ENCODE measurements around the gene CLIC1.

CLIC1 gene

DNA sequence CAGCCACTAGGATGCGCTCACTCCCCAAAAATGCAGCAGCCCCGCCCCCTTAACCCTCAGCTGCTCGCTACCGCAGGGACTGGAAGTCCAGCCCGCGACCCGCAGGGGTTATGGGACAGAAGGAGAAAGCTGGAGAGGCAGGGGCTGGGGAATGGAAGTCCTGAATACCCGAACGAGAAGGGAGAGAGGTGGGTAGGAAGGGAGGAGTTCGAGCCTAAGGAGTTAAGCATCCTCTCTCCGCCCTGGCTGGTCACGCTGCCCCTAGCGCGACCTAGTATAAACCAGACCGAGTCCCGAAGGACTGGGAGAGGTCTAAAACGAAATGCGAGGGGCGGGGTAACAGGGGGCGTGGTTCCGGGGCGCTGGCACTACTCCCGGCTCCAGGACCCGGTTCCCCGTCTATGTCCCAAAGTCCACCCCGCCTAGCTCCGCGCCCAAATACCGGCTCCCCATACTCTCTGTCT, 6.8 kb downstream of the CLIC1 start:
- no peak for TF ChIP-seq CTCF (IDR thresholded peaks at IDR 0.05; ENCODE audit: low read depth, low read length)
- H3K4me3 ChIP-seq (ENCODE audit: low read depth, low read length): peak overlapping the region; percentile 80

DNA sequence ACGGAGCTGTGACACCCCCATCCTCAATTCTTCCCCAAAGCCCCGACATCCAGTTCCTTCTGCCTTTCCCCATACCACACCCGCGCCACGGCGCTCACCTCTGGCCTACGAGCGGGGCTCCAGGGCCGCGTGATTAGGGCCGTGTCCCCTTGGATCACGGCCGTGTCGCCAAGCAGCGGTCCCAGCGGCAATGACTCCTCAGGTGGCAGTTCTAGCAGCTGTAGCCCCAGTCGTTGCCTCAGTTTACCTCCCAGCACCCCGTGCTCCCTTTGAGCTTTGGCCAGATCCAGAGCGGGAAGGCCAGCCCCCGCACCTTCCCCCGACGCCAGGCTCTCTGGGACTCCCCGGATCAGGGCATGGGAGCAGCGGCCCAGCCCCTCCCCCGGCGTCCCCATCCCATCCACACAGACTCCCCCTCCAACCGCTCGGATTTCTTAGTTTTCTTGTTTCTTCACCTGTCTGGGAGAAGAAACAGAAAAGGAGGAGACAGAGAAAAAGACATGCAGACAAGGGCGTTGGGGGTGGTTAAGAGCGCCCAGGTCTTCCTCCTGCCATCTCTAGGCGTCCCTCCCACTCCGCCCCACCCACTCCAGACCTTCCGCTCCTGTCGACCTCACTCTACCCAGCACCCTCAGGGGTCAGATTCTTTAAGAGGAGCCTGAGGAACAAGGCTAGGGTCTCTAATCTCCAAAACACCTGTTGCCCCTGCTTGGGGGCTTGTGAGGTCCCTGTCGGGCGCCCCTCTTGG, 7.4 kb downstream of the CLIC1 start, which contains the start of gene DDAH2:
DDAH2 (minus strand) TSS at position 533 of the 748 bp plus-strand sequence; CDS start at position 395, 138 bp downstream.
- H3K4me3 ChIP-seq (ENCODE audit: low read depth, low read length): peak within 1 kb of the TSS; percentile 80
- peak; percentile 71; the same call in 1 of the 2 replicates for TF ChIP-seq CTCF (IDR thresholded peaks at IDR 0.05; ENCODE audit: low read depth, low read length)

GRCh38 chr6:31727717-31728671, 8.3 kb downstream of the CLIC1 start:
- H3K4me3 ChIP-seq (ENCODE audit: low read depth, low read length): peak overlapping the region; percentile 80; the same call in 1 of the 2 replicates
- TF ChIP-seq CTCF (IDR thresholded peaks at IDR 0.05; ENCODE audit: low read depth, low read length): no peak

DNA sequence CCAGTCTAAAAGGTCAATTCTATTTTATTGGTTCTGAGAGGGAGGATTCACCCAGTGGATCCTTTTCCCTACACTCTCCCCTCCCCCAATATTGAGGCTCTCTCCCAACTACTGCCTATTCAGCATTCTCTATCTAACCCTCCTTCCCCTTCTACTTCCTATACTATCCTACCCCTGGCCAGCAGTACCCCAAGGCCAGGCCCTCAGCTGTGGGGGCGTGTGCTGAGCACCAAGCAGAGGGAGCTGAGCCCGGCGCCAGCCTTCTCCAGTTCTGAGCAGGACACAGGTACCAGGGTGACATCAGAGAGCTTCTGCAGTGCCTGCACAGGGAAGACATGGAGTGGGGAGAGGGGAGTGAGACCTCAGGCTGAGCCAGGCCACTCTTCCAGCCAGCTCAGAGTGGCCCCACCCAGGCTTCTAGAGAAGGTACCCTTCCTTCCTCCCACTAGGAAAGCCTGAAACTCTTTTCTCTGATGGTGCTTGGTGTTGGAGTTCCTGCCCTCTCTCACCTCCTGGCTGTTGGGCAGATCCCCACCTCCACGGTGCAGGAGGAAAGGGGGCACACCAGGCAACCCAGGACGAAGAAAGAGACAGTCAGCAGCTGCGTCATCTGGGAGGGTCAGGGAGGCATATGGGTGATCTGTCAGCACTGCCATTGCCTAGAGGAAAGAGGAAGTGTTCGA, 9.2 kb downstream of the CLIC1 start:
- H3K4me3 ChIP-seq (ENCODE audit: low read depth, low read length): no peak overlapping the region

DNA sequence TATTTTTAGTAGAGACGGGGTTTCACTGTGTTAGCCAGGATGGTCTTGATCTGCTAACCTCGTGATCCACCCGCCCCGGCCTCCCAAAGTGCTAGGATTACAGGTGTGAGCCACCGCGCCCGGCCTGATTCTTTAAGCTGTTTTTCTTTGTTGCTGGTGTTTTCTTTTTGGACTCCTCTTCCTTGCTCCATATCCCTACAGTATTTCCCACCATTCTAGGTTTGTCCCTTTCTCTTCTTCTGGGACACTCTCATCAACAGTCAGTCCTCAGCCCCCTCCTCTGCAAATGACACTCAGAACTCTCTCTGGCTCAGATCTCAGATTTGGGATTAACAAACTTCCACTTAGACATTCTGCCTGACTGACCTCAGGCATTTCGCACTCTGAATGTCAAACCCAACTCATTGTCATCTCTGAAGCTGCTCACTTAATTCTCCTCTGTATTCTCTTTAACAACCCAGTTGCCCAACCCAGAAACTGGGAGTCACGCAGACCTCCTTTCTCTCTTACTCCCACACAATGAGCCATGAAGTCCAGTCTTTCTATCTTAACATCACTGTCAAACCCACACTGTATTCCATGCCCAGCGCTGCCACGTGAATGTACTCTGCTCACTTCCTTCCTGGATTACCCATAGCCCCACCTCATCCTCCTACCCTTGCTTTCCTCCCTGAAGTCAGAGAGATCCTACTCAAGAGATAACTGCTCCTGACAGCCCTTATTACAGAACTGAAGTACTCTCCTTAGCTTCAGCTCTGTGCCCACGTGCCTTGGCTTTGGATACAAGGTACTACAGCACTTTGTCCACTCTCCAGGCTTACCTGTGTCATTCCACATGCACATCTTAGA, 10.6 kb downstream of the CLIC1 start:
- TF ChIP-seq CTCF (IDR thresholded peaks at IDR 0.05; ENCODE audit: low read depth, low read length): no peak
- no peak overlapping the region for H3K4me3 ChIP-seq (ENCODE audit: low read depth, low read length)

More for the DNA sequence above, 9.2 kb downstream of the CLIC1 start:
- TF ChIP-seq CTCF (IDR thresholded peaks at IDR 0.05; ENCODE audit: low read depth, low read length): no peak

- H3K4me3 ChIP-seq (ENCODE audit: low read depth, low read length): no peak overlapping the region
Measured at GRCh38 chr6:31723980-31724691, 12.2 kb downstream of the CLIC1 start.

More at GRCh38 chr6:31723980-31724691, 12.2 kb downstream of the CLIC1 start:
- TF ChIP-seq CTCF (IDR thresholded peaks at IDR 0.05; ENCODE audit: low read depth, low read length): no peak
